GM18526 (cell line): Measurements from ENCODE around the gene ADGRL3.

Source experiments
- POLR2A ChIP-seq: IDR thresholded peaks from 3 replicates; pipeline ENCODE4 v1.6.1; 2011; ENCODE audit not compliant: insufficient read length; ENCODE audit errors: extremely low read depth

ADGRL3 gene

GRCh38 chr4:61446941-61447340 lies 246.8 kb downstream of the ADGRL3 start:
- no peak for TF ChIP-seq POLR2A

GRCh38 chr4:61447918-61448317 lies 247.8 kb downstream of the ADGRL3 start:
- TF ChIP-seq POLR2A = no peak

GRCh38 chr4:61451935-61452334 lies 251.8 kb downstream of the ADGRL3 start:
- TF ChIP-seq POLR2A = no peak

GRCh38 chr4:61461956-61462355 lies 261.8 kb downstream of the ADGRL3 start:
- TF ChIP-seq POLR2A = no peak

GRCh38 chr4:61462451-61463326 lies 262.6 kb downstream of the ADGRL3 start:
- no peak for TF ChIP-seq POLR2A

GRCh38 chr4:61468024-61468720 lies 268.0 kb downstream of the ADGRL3 start:
- TF ChIP-seq POLR2A = no peak

GRCh38 chr4:61473306-61473705 lies 273.2 kb downstream of the ADGRL3 start:
- TF ChIP-seq POLR2A = no peak

GRCh38 chr4:61478340-61478739 lies 278.2 kb downstream of the ADGRL3 start:
- no peak for TF ChIP-seq POLR2A

- TF ChIP-seq POLR2A = no peak
These were observed 284.9 kb downstream of the ADGRL3 start for GRCh38 chr4:61485056-61485455.

- no peak for TF ChIP-seq POLR2A
These were observed 289.8 kb downstream of the ADGRL3 start for GRCh38 chr4:61489927-61490326.

- TF ChIP-seq POLR2A = no peak
These were observed 292.9 kb downstream of the ADGRL3 start for GRCh38 chr4:61493041-61493440.

GRCh38 chr4:61493470-61493869 lies 293.3 kb downstream of the ADGRL3 start:
- TF ChIP-seq POLR2A = no peak

- no peak for TF ChIP-seq POLR2A
These were observed 300.8 kb downstream of the ADGRL3 start for GRCh38 chr4:61500883-61501282.

- no peak for TF ChIP-seq POLR2A
These were observed 301.7 kb downstream of the ADGRL3 start for GRCh38 chr4:61501812-61502211.

- TF ChIP-seq POLR2A = no peak
These were observed 305.9 kb downstream of the ADGRL3 start for GRCh38 chr4:61505773-61506685.
